Osteocyte (in vitro differentiated cells): ENCODE data around the gene TUBA1C. TPM values are rescaled to one million over a fixed set of nuclear protein-coding genes. Genes with fewer than 3 reads are reported as not detected.

Source experiments
- DNase-seq: peaks from one replicate; pipeline ENCODE4 v3.0.0; 2021; ENCODE audit warnings: mixed read lengths; ENCODE audit not compliant: unreplicated experiment; ENCODE audit errors: extremely low spot score
- H3K27ac Mint-ChIP-seq: one replicate; pipeline ENCODE4 v1.8.0; 2021; ENCODE audit warnings: mild to moderate bottlenecking, mixed read lengths; ENCODE audit not compliant: unreplicated experiment
- H3K27me3 Mint-ChIP-seq: one replicate; pipeline ENCODE4 v1.8.0; 2021; ENCODE audit warnings: mixed read lengths; ENCODE audit not compliant: unreplicated experiment
- H3K36me3 Mint-ChIP-seq: one replicate; pipeline ENCODE4 v1.8.0; 2021; ENCODE audit warnings: mixed read lengths; ENCODE audit not compliant: unreplicated experiment
- H3K4me1 Mint-ChIP-seq: one replicate; pipeline ENCODE4 v1.8.0; 2021; ENCODE audit warnings: mixed read lengths; ENCODE audit not compliant: unreplicated experiment
- H3K4me3 Mint-ChIP-seq: one replicate; pipeline ENCODE4 v1.8.0; 2021; ENCODE audit warnings: mild to moderate bottlenecking, moderate library complexity, mixed read lengths; ENCODE audit not compliant: unreplicated experiment
- H3K9me3 Mint-ChIP-seq: one replicate; pipeline ENCODE4 v1.8.0; 2021; ENCODE audit warnings: mixed read lengths; ENCODE audit not compliant: unreplicated experiment
- long read RNA-seq: library from polyadenylated mRNA; unstranded; transcript quantifications from one replicate; pipeline ENCODE4 v2.0.0, GENCODE V29; 2021
- total RNA-seq: library from RNA; stranded (reverse); gene quantifications from 2 replicates; pipeline ENCODE4 v1.2.1, GENCODE V29; 2021
- TF ChIP-seq, protein P1 (sequence below): fragments of 200-600 bp; sonication (generic); IDR thresholded peaks from 2 replicates; pipeline ENCODE4 v1.5.0; 2021; ENCODE audit warnings: antibody characterized with exemption, mild to moderate bottlenecking, moderate library complexity

The TUBA1C gene
- 136 and 142 TPM in 2 replicates for total RNA-seq
- long read RNA-seq, transcript TUBA1C-201 (4 exons, 3,001 nt) = major isoform, 427 of 461 reads
- long read RNA-seq, partial matches to known transcripts = 28 of 461 reads
- long read RNA-seq, other reads (novel, unspliced or antisense) = 5 of 461 reads

- no peaks in the 10 kb centered on the region for H3K27me3 Mint-ChIP-seq
- H3K4me3 Mint-ChIP-seq = peak within 1 kb of the TSS; percentile 97
- peaks cover 48% of the 10 kb centered on the region for H3K4me1 Mint-ChIP-seq
These were observed at the start of gene TUBA1C for GRCh38 chr12:49264873-49265792. TUBA1C (plus strand) TSS chr12:49265082; CDS start chr12:49265182, 100 bp downstream.

GRCh38 chr12:49219417-49220026 is 45.4 kb upstream of the TUBA1C start:
- TF ChIP-seq, protein P1, sequence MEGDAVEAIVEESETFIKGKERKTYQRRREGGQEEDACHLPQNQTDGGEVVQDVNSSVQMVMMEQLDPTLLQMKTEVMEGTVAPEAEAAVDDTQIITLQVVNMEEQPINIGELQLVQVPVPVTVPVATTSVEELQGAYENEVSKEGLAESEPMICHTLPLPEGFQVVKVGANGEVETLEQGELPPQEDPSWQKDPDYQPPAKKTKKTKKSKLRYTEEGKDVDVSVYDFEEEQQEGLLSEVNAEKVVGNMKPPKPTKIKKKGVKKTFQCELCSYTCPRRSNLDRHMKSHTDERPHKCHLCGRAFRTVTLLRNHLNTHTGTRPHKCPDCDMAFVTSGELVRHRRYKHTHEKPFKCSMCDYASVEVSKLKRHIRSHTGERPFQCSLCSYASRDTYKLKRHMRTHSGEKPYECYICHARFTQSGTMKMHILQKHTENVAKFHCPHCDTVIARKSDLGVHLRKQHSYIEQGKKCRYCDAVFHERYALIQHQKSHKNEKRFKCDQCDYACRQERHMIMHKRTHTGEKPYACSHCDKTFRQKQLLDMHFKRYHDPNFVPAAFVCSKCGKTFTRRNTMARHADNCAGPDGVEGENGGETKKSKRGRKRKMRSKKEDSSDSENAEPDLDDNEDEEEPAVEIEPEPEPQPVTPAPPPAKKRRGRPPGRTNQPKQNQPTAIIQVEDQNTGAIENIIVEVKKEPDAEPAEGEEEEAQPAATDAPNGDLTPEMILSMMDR = no peak
- Mint-ChIP-seq H3K4me1 (peaks cover 32% of the 10 kb centered on the region), H3K9me3 (no peaks in the 10 kb centered on the region), H3K36me3 (no peaks in the 10 kb centered on the region), H3K27ac (no peak overlapping the region), H3K27me3 (no peaks in the 10 kb centered on the region), H3K4me3 (no peak overlapping the region)
- DNase-seq = no peak

More at GRCh38 chr12:49264873-49265792, at the start of gene TUBA1C:
- Mint-ChIP-seq H3K9me3 (no peaks in the 10 kb centered on the region), H3K27ac (peak within 1 kb of the TSS; percentile 97), H3K36me3 (peaks cover 12% of the 10 kb centered on the region)
- peak; percentile 97 for DNase-seq
- TF ChIP-seq, protein P1 = no peak

DNA sequence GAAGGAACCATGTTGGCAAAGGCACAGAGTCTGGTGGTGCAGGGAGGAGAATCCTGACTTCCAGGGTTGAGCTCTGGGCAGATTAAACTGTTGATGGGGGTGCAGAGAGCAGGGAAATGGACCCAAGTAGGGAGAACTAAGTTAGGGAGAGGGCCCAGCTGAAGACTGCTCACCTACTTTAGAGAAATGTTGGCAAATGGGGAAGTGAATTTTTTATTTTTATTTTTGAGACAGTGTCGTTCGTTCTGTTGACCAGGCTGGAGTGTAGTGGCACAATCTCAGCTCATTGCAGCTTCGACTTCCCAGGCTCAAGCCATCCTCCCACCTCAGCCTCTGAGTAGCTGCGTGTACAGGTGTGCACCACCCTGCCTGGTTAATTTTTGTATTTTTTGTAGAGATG is 43.9 kb upstream of the TUBA1C start:
- Mint-ChIP-seq H3K4me1 (peaks cover 25% of the 10 kb centered on the region), H3K27ac (no peak overlapping the region), H3K4me3 (no peak overlapping the region), H3K9me3 (no peaks in the 10 kb centered on the region), H3K27me3 (no peaks in the 10 kb centered on the region), H3K36me3 (no peaks in the 10 kb centered on the region)
- DNase-seq = no peak
- TF ChIP-seq, protein P1 = no peak

- Mint-ChIP-seq H3K9me3 (no peaks in the 10 kb centered on the region), H3K27me3 (no peaks in the 10 kb centered on the region), H3K36me3 (no peaks in the 10 kb centered on the region), H3K27ac (peak overlapping the region; percentile 86), H3K4me1 (peaks cover 25% of the 10 kb centered on the region), H3K4me3 (no peak overlapping the region)
- no peak for DNase-seq
- TF ChIP-seq, protein P1 = no peak
These were observed 41.8 kb upstream of the TUBA1C start for GRCh38 chr12:49223122-49223521.
